ENCODE measurements around the gene URB2. TPM values are rescaled to one million over a fixed set of nuclear protein-coding genes. Genes with fewer than 3 reads are reported as not detected.
A peak's percentile ranks its signal among the peaks of the same experiment; 100 is the strongest.
"Not testable (repeated sequence)": the region's sequence is repeated elsewhere in the genome, so short reads cannot be mapped to it uniquely, and the experiment has no call there.

The URB2 gene
- polyA plus RNA-seq, 4 donors, result 7.2 to 8.5 (median 7.5) TPM

DNA sequence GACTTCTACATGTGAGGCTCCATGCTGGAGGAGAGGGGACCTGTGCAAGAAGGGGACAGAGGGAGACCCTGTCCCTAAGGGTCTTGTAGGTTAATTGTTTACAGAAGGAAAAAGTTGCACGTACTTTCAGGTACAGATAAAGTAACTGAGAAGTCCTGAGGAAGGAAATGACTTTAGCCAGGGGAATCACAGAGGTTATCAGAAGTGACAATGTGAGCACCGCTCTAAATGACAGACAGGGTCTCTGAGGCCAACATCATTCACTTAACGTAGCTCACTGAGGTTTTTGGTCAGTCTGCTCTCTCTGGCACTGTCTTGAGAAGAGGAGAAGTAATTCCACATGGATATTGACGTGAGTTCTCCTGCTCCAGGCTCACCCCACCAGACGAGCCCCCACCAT, 12.1 kb upstream of the URB2 start:
- DNase-seq (ENCODE audit: low read depth in 4 of 4, low spot score in 3 of 4), result no peak

GRCh38 chr1:229614701-229615100, 11.3 kb upstream of the URB2 start:
- DNase-seq (ENCODE audit: low read depth in 4 of 4, low spot score in 3 of 4), result no peak

DNA sequence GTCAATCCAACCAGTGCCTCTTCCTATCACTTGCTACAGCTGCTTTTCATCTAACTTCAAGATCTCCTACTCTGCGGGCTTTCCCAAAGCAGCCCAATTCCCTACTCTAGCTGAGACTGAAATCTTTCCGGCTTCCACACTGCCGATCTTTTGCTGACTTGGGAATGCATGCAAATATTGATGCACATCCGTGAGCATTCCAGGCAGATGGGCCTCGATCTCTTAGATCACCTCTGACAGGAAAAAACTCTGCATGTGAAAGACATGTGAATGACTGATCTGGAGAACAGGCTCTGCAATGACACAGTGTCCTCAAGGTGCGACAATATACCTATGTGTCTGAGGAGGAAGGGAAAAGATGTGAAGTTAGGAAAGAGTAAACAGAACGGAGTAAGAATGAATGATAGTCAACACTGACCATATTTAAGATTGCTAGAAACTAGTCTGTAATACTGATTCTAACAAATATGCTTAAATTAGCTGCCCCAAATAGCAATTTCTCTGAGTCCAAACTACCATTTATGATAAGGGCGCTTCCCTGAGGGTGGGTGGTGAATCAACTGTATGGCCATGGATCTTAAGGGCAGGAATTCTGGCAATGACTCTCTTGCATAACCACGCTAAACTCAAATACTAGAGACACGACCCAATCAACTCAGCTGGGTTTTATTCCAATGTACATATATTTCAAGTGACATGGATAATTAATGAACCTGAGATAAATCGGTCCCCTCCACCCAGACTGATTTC, 8.5 kb upstream of the URB2 start:
- no peak for DNase-seq (ENCODE audit: low read depth in 4 of 4, low spot score in 3 of 4)

- DNase-seq (ENCODE audit: low read depth in 4 of 4, low spot score in 3 of 4), result no peak
Observed at GRCh38 chr1:229619002-229619401, 7.0 kb upstream of the URB2 start.

GRCh38 chr1:229619614-229620013, 6.4 kb upstream of the URB2 start:
- DNase-seq (ENCODE audit: low read depth in 4 of 4, low spot score in 3 of 4), result no peak

DNA sequence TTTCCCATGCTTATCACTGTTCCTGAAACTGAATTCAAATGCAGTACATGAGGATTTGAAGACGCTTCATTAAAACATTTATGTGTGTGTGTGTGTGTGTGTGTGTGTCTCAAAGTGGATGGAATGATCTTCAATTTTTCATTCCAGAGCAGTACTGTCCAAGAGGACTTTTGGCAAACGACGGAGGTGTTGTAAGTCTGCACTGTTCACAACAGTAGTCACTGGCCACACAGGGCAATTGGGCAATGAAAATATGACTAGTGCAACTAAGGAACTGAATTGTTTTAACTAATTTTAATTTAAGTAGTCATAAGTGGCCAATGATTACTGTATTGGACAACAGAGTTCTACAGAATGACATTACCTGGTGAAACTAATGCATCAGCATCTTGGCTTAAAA, 5.2 kb upstream of the URB2 start:
- DNase-seq (ENCODE audit: low read depth in 4 of 4, low spot score in 3 of 4), result no peak

DNA sequence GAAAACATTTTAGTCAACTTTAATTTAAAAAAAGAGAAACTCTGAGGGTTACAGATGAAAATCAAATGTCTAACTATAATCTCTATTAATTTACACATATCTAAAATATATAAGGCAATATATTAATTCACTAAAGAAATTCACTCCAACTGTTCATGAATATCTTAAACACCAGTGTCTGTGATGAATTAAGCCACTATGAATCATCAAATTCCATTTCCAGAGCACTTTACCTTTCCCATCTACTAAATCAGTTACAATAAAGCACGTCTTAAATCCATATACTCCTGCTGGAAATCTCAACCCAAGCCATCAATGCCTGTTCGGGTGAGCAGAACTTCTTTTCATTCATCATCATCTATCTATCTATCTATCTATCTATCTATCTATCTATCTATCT, 4.4 kb upstream of the URB2 start:
- no peak for DNase-seq (ENCODE audit: low read depth in 4 of 4, low spot score in 3 of 4)

DNA sequence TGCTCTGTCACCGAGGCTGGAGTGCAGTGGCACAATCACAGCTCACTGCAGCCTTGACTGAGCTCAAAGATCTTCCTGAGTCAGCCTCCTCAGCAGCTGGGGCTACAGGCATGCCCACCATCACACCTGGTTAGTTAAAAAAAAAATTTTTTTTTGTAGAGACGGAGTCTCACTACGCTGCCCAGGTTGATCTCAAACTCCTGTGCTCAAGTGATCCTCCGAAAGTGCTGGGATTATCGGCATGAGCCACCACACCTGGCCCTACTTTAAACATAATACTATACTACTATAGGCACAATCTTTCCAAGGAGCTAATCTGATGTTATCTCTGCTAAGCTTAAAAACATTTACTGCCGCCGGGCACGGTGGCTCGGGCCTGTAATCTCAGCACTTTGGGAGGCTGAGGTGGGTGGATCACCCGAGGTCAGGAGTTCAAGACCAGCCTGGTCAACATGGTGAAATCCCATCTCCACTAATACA, 3.4 kb upstream of the URB2 start:
- not testable (repeated sequence) for DNase-seq (ENCODE audit: low read depth in 4 of 4, low spot score in 3 of 4)

- DNase-seq (ENCODE audit: low read depth in 4 of 4, low spot score in 3 of 4), result no peak
Observed at GRCh38 chr1:229623225-229623624, 2.8 kb upstream of the URB2 start.

DNA sequence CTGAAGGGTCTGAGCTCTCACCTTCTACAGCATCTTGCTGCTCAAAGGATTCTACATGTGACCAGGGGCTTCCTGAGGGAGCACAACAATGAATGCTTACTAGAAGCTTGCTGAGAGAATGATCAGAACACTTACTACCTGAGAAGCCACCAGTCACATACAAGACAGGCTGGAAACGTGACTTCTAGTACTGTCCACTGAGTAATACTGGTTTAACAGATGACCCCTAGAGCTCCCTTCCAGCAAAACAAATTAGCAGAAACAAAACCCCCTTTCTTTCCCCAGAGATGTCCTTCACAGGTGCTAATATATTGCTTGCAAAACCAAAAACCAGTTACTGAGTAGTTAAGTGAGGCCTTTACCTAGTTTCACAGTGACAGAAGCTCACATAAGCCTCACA, 2.2 kb upstream of the URB2 start:
- no peak for DNase-seq (ENCODE audit: low read depth in 4 of 4, low spot score in 3 of 4)

DNA sequence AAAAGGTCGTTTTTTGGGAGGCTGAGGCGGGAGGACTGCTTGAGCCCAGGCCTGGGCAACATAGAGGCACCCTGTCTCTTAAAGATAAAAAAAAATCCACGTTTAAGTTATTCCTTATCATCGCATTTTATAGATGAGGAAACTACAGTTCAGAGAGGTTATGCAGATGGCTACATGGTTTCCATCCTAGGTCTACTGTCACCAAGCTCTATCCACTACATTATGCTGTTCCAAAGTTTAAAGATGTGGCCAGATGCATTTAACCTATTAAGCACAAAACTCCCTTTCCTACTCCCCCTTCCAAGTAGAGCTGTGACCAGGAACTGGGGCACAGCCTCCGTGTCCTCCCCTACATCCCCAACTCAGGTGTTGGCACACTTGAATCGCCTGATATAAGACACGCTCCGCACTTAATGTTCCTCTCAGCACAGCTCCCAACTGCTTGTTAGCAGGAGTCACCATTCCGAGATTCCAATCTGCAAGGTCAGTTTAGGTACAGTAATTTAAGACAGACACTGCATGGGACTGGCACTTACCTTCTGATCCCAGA, 1.5 kb upstream of the URB2 start:
- peak in 1 of 4 donors; percentile 0 for DNase-seq (ENCODE audit: low read depth in 4 of 4, low spot score in 3 of 4)

GRCh38 chr1:229625071-229625914, 754 bp upstream of the URB2 start:
- peak; percentile 1 to 19 (median 17) for DNase-seq (ENCODE audit: low read depth in 4 of 4, low spot score in 3 of 4)

DNA sequence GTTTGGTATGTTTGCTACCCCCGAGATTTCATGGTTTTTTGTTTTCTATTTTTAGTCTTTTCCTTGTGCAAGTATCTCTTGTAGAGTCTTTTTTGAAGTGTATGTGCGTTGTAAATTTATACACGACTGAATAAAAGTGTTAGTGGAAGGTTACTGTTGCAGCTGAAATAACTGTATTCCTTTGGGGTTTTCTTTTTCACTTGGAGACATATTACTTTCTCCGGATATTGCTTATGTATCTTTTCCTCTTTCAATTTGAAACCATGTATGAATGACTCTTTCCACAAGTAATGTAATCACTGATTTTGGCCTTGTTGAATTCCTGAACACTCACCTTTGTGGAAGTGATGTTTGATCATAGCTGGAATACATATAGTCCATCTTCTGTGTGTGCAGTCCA, 956 bp downstream of the URB2 start:
- DNase-seq (ENCODE audit: low read depth in 4 of 4, low spot score in 3 of 4), result no peak

DNA sequence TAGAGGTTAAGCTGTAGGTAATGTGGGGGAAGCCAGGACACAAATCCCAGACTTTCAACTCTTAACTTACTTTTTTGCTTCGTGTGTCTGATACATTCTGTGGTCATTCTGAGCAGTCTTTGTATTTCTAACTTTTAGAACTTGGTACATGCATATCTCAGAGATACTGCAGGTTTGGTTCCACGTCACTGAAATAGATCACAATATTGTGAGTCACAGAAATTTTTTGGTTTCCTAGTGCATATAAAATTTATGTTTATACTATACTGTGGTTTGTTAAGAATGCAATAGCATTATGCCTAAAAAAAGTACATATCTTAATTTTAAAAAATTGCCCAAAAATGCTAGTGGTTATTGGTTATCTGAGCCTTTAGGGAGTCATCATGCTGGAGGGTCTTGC, 3.2 kb downstream of the URB2 start:
- no peak for DNase-seq (ENCODE audit: low read depth in 4 of 4, low spot score in 3 of 4)

GRCh38 chr1:229631148-229631547, 5.1 kb downstream of the URB2 start:
- DNase-seq (ENCODE audit: low read depth in 4 of 4, low spot score in 3 of 4), result no peak

- DNase-seq (ENCODE audit: low read depth in 4 of 4, low spot score in 3 of 4), result no peak
Observed at GRCh38 chr1:229631966-229632365, 5.9 kb downstream of the URB2 start.

DNA sequence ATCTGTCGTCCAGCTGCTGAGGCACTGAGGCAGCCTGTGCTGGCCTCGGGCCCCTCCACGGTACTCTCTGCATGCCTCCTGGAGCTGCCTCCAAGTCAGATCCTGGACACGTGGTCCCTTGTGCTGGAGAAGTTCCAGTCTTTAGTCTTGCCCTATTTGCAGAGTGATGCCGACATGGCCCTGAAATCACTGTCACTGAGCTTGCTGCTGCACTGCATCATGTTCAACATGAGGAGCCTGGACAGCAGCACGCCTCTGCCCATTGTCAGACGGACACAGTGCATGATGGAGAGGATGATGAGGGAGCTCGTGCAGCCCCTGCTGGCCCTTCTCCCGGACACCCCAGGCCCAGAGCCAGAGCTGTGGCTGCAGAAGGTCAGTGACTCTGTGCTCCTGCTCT, 10.0 kb downstream of the URB2 start:
- DNase-seq (ENCODE audit: low read depth in 4 of 4, low spot score in 3 of 4), result no peak

DNA sequence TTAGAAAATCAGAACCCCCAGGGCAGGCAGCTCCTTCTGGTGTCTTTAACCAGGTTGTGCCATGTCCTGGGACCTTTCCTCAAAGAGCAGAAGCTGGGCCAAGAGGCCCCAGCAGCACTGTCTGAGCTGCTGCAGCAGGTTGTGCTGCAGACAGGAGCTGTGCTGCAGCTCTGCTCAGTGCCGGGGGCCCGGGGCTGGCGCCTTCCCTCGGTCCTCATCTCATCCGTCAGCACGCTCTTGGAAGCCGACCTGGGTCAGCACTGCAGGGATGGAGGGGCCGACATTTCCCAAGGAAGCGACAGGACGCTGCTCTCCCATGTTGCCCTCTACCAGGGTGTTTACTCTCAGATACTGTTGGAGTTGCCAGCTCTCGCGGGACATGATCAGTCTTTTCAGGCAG, 11.7 kb downstream of the URB2 start:
- no peak for DNase-seq (ENCODE audit: low read depth in 4 of 4, low spot score in 3 of 4)

DNA sequence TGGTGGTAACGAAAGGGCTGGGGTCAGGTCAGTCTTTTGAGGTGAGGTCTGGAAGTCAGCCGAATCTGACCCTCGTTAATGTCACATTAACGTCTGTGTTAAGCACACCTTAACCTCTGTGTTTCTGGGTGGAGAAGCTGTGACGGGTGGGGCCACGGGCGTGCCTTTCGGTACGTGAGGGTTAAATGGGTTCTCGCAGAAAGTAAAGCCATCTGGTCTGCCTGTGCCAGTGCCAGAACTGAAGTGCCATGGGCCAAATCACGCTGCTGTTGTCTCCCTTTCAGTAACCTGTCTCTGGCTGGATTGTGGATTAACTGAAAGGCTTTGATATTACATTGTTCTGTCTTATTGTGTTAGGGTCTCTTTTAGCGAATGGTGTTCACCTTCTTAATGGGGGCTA, 14.4 kb downstream of the URB2 start:
- DNase-seq (ENCODE audit: low read depth in 4 of 4, low spot score in 3 of 4), result no peak

DNA sequence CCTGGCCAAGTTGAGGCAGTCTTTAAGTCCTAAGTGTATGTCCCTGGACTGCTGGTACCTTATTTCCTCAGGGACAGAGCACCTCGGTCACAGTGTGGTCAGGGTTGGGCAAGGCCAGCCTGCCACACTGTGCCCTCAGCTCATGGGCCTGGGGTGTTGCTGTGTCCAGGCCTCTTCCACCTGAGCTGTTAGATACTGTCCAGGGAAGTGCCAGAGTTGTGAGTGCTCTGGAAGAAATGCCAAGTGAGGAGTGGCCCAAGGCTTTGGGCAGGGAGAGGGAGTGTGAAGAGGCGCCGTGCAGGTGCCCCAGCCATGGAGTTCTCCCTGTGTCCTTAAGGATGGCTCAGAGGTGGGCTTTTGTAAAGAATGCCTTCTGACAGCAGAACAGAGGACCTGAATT, 15.3 kb downstream of the URB2 start:
- no peak for DNase-seq (ENCODE audit: low read depth in 4 of 4, low spot score in 3 of 4)

GRCh38 chr1:229642376-229642775, 16.3 kb downstream of the URB2 start:
- DNase-seq (ENCODE audit: low read depth in 4 of 4, low spot score in 3 of 4), result no peak

GRCh38 chr1:229642970-229643369, 16.9 kb downstream of the URB2 start:
- DNase-seq (ENCODE audit: low read depth in 4 of 4, low spot score in 3 of 4), result no peak

Measured in left renal pelvis (tissue), 4 donors.